H1 (cell line): ENCODE results near the gene S100A16. TPM values are rescaled to one million over a fixed set of nuclear protein-coding genes. Genes with fewer than 3 reads are reported as not detected.
A peak's percentile ranks its signal among the peaks of the same experiment; 100 is the strongest.

Experiments
- CTCF ChIA-PET: fragments of 300-600 bp; sonication (Branson Sonifier 250); formaldehyde crosslinking; loops from one replicate; lab custom pipeline; 2021; ENCODE audit not compliant: partially characterized antibody; lab: Charles Lee
- POLR2A ChIA-PET: fragments of 300-600 bp; sonication (Branson Sonifier 250); formaldehyde crosslinking; loops from one replicate; lab custom pipeline; 2021; ENCODE audit warnings: inconsistent platforms; ENCODE audit not compliant: partially characterized antibody; lab: Charles Lee
- DNase-seq, 2 experiments: peaks; one replicate each; pipeline versions ENCODE4 v3.0.0 to v3.0.0-alpha.2; 2010 to 2022; ENCODE audit warnings: low spot score in 2 of 2, low read depth in 1 of 2, mixed read lengths in 1 of 2
- FAIRE-seq: peaks from 2 replicates; lab custom pipeline; 2011; peaks lifted over from hg19 to GRCh38; lab: Jason Lieb, UNC
- H2AFZ ChIP-seq: 2 replicates; pipeline ENCODE4 v1.8.1; 2012; ENCODE audit warnings: low read length, inconsistent platforms
- H2AK5ac ChIP-seq: 2 replicates; pipeline ENCODE4 v1.6.1; 2013; ENCODE audit warnings: low read depth, low read length
- H2BK120ac ChIP-seq: replicated peaks from 2 replicates; pipeline ENCODE3; 2013; ENCODE audit warnings: low read depth, low read length, inconsistent platforms
- H2BK12ac ChIP-seq: 2 replicates; pipeline ENCODE4 v1.6.1; 2013; ENCODE audit warnings: low read depth, low read length
- H2BK15ac ChIP-seq: 2 replicates; pipeline ENCODE4 v1.6.1; 2013; ENCODE audit warnings: low read length
- H2BK20ac ChIP-seq: 2 replicates; pipeline ENCODE4 v1.6.1; 2013; ENCODE audit warnings: low read length
- H2BK5ac ChIP-seq: 2 replicates; pipeline ENCODE4 v1.6.1; 2013; ENCODE audit warnings: low read depth, low read length
- H3K14ac ChIP-seq: 2 replicates; pipeline ENCODE4 v1.6.1; 2013; ENCODE audit warnings: inconsistent platforms; ENCODE audit not compliant: insufficient read length
- H3K18ac ChIP-seq: 2 replicates; pipeline ENCODE4 v1.6.1; 2013; ENCODE audit warnings: low read length; ENCODE audit errors: extremely low read depth
- H3K23ac ChIP-seq: 2 replicates; pipeline ENCODE4 v1.6.1; 2013; ENCODE audit warnings: inconsistent platforms; ENCODE audit not compliant: insufficient read length
- H3K23me2 ChIP-seq: 2 replicates; pipeline ENCODE4 v1.6.1; 2013; ENCODE audit warnings: low read depth, low read length
- H3K27ac ChIP-seq: 2 replicates; pipeline ENCODE4 v1.6.1; 2011; ENCODE audit warnings: low read depth, low read length, inconsistent platforms
- H3K27me3 ChIP-seq, 4 experiments: replicated peaks in 1 of 4; 1 replicate in 1 of 4; 2 replicates in 3 of 4; pipeline versions ENCODE4 v1.6.1 to v1.8.1; 2011 to 2013; ENCODE audit warnings: low read length in 3 of 4, mild to moderate bottlenecking in 3 of 4, inconsistent platforms in 2 of 4, mixed read lengths in 2 of 4, moderate library complexity in 1 of 4; ENCODE audit not compliant: control insufficient read depth in 3 of 4, insufficient read depth in 3 of 4; ENCODE audit errors: extremely low read depth in 1 of 4
- H3K36me3 ChIP-seq, 4 experiments: 2 replicates each; pipeline versions ENCODE4 v1.6.1 to v1.8.1; 2011 to 2013; ENCODE audit warnings: mild to moderate bottlenecking in 4 of 4, low read length in 3 of 4, moderate library complexity in 2 of 4, control low read depth in 1 of 4, inconsistent platforms in 1 of 4; ENCODE audit not compliant: insufficient read depth in 4 of 4, control insufficient read depth in 2 of 4
- H3K4ac ChIP-seq: replicated peaks from 2 replicates; pipeline ENCODE3; 2013; ENCODE audit warnings: low read length, low read depth, mixed read lengths, inconsistent platforms; ENCODE audit not compliant: insufficient read length
- H3K4me1 ChIP-seq, 4 experiments: replicated peaks in 1 of 4; 1 replicate in 1 of 4; 2 replicates in 3 of 4; pipeline versions ENCODE4 v1.6.1 to v1.8.1; 2011 to 2013; ENCODE audit warnings: low read length in 3 of 4, inconsistent platforms in 2 of 4, mixed read lengths in 1 of 4; ENCODE audit not compliant: insufficient read depth in 4 of 4, control insufficient read depth in 3 of 4
- H3K4me2 ChIP-seq, 2 experiments: 2 replicates each; pipeline versions ENCODE4 v1.6.1 to v1.8.1; 2011 to 2013; ENCODE audit warnings: low read depth in 2 of 2, low read length in 2 of 2, control low read depth in 1 of 2, inconsistent platforms in 1 of 2, mild to moderate bottlenecking in 1 of 2; ENCODE audit not compliant: insufficient read depth in 1 of 2
- H3K4me3 ChIP-seq, 4 experiments: fragments of 200-600, 300-600 bp in 1 of 4; sonication (generic), shearing (Covaris generic), sonication (Bioruptor Twin) in 1 of 4; 2 replicates each; pipeline versions ENCODE4 v1.5.1 to v1.8.1; 2011 to 2016; ENCODE audit warnings: low read length in 4 of 4, low read depth in 3 of 4, control low read depth in 2 of 4, inconsistent platforms in 2 of 4, mild to moderate bottlenecking in 2 of 4, mixed read lengths in 1 of 4, moderate library complexity in 1 of 4; ENCODE audit not compliant: insufficient read depth in 2 of 4; ENCODE audit errors: extremely low read depth in 1 of 4
- H3K56ac ChIP-seq: replicated peaks from 2 replicates; pipeline ENCODE3; 2013; ENCODE audit warnings: low read depth, mild to moderate bottlenecking, mixed read lengths, low read length, inconsistent platforms; ENCODE audit not compliant: insufficient read length
- H3K79me1 ChIP-seq: 2 replicates; pipeline ENCODE4 v1.6.1; 2013; ENCODE audit warnings: low read depth, low read length, control low read depth
- H3K79me2 ChIP-seq, 2 experiments: 2 replicates each; pipeline versions ENCODE4 v1.6.1 to v1.8.1; 2012 to 2013; ENCODE audit warnings: low read length in 2 of 2, mild to moderate bottlenecking in 2 of 2, inconsistent platforms in 1 of 2; ENCODE audit not compliant: insufficient read depth in 2 of 2, control insufficient read depth in 1 of 2
- H3K9ac ChIP-seq, 4 experiments: replicated peaks in 1 of 4; 1 replicate in 1 of 4; 2 replicates in 3 of 4; pipeline versions ENCODE4 v1.6.1 to v1.8.1; 2011 to 2013; ENCODE audit warnings: low read depth in 3 of 4, low read length in 3 of 4, control low read depth in 2 of 4, mild to moderate bottlenecking in 2 of 4, moderate library complexity in 2 of 4, inconsistent platforms in 1 of 4; ENCODE audit errors: extremely low read depth in 1 of 4
- H3K9me3 ChIP-seq, 2 experiments: 2 replicates each; pipeline versions ENCODE4 v1.6.1 to v1.8.1; 2012 to 2013; ENCODE audit warnings: mild to moderate bottlenecking in 2 of 2, moderate library complexity in 2 of 2, control low read depth in 1 of 2, inconsistent platforms in 1 of 2, low read depth in 1 of 2, low read length in 1 of 2, mixed read lengths in 1 of 2; ENCODE audit not compliant: insufficient read depth in 2 of 2
- H4K20me1 ChIP-seq, 2 experiments: replicated peaks in 1 of 2; 2 replicates each; pipeline versions ENCODE3 to v1.8.1; 2011 to 2013; ENCODE audit warnings: inconsistent platforms in 2 of 2, low read length in 2 of 2, mild to moderate bottlenecking in 1 of 2; ENCODE audit not compliant: insufficient read depth in 2 of 2, control insufficient read depth in 1 of 2
- H4K5ac ChIP-seq: 2 replicates; pipeline ENCODE4 v1.6.1; 2013; ENCODE audit warnings: low read length, low read depth, mixed read lengths, inconsistent platforms; ENCODE audit not compliant: insufficient read length
- H4K8ac ChIP-seq: 2 replicates; pipeline ENCODE4 v1.8.0; 2013; ENCODE audit warnings: mild to moderate bottlenecking, moderate library complexity, low read length, inconsistent platforms; ENCODE audit not compliant: insufficient read depth; ENCODE audit errors: extremely low read depth
- H4K91ac ChIP-seq: replicated peaks from 2 replicates; pipeline ENCODE3; 2013; ENCODE audit warnings: low read length, mixed read lengths, inconsistent platforms; ENCODE audit not compliant: insufficient read length
- CEBPB ChIP-seq: IDR thresholded peaks from 2 replicates; pipeline ENCODE4 v1.6.1; 2012; ENCODE audit warnings: low read depth, low read length
- CREB1 ChIP-seq: IDR thresholded peaks from 2 replicates; pipeline ENCODE4 v1.6.1; 2012; ENCODE audit warnings: inconsistent platforms
- EGR1 ChIP-seq: IDR thresholded peaks from 2 replicates; pipeline ENCODE4 v1.6.1; 2011; ENCODE audit warnings: low read depth, low read length, borderline replicate concordance
- EZH2 ChIP-seq: fragments of 200-600 bp; sonication (generic); IDR thresholded peaks from 2 replicates; pipeline ENCODE4 v1.7.1; 2012; ENCODE audit warnings: low read depth, mild to moderate bottlenecking, moderate library complexity, low read length, inconsistent platforms; ENCODE audit not compliant: severe bottlenecking
- GTF2F1 ChIP-seq: IDR thresholded peaks from 2 replicates; pipeline ENCODE4 v1.6.1; 2012; ENCODE audit warnings: low read depth, low read length, improper control_type of control experiment, borderline replicate concordance
- JUND ChIP-seq: IDR thresholded peaks from 2 replicates; pipeline ENCODE4 v1.6.1; 2011; ENCODE audit warnings: mild to moderate bottlenecking, improper control_type of control experiment, low read length
- PHF8 ChIP-seq: fragments of 200-600 bp; sonication (generic); conservative IDR thresholded peaks from 2 replicates; pipeline ENCODE4 v1.7.1; 2012; ENCODE audit warnings: low read depth, mild to moderate bottlenecking, inconsistent platforms, low read length, moderate library complexity
- POLR2A ChIP-seq, 2 experiments: IDR thresholded peaks; 1 replicate in 1 of 2; 2 replicates in 1 of 2; pipeline ENCODE4 v1.6.1; 2011; ENCODE audit warnings: low read depth in 2 of 2, low read length in 2 of 2, mild to moderate bottlenecking in 2 of 2; ENCODE audit errors: control extremely low read depth in 1 of 2
- RAD21 ChIP-seq, 2 experiments: IDR thresholded peaks in 1 of 2; conservative IDR thresholded peaks in 1 of 2; 2 replicates each; pipeline ENCODE4 v1.6.1; 2011; ENCODE audit warnings: low read depth in 2 of 2, low read length in 2 of 2, improper control_type of control experiment in 1 of 2, inconsistent platforms in 1 of 2, mild to moderate bottlenecking in 1 of 2, moderate library complexity in 1 of 2
- TAF1 ChIP-seq: IDR thresholded peaks from 2 replicates; pipeline ENCODE4 v1.6.1; 2011; ENCODE audit warnings: mild to moderate bottlenecking, low read depth, low read length
- TCF12 ChIP-seq: IDR thresholded peaks from 2 replicates; pipeline ENCODE4 v1.6.1; 2011; ENCODE audit warnings: low read depth, mild to moderate bottlenecking, low read length
- WGBS, 2 experiments: shearing (Covaris generic) in 1 of 2; methylation state at CpG; one replicate each; pipeline versions ENCODE4 v1.1.6 to v1.1.7; 2013 to 2015; ENCODE audit warnings: low lambda C conversion rate in 2 of 2, mixed read lengths in 2 of 2, inconsistent platforms in 1 of 2, low coverage in 1 of 2, missing lambda C conversion rate in 1 of 2; ENCODE audit not compliant: insufficient replicate concordance in 2 of 2, insufficient coverage in 1 of 2, insufficient read length in 1 of 2; ENCODE audit errors: extremely low coverage in 1 of 2, missing lambda C conversion rate in 1 of 2; 5-methylcytosine and 5-hydroxymethylcytosine counted together
- polyA plus RNA-seq, 7 experiments: library from polyadenylated mRNA; depleted of rRNA in 3 of 7; stranded (reverse) in 5 of 7; unstranded in 2 of 7; fragments of >200 nt in 5 of 7; fragments of 200-250 nt in 2 of 7; gene quantifications; 1 replicate in 5 of 7; 2 replicates in 1 of 7; 4 replicates in 1 of 7; pipeline versions ENCODE4 v1.2.1 to v1.2.3, GENCODE V29; 2011 to 2013; ENCODE audit warnings: missing spikeins in 2 of 7, mixed read lengths in 2 of 7
- total RNA-seq: library from RNA; stranded (reverse); fragmentation: NEBNext Ultra II Directional; extraction: Animal tissue kit (Norgen Biotek cat#: 25700); gene quantifications from 2 replicates; pipeline ENCODE4 v1.2.1, GENCODE V29; 2021
- TF ChIP-seq, protein P1 (sequence below): IDR thresholded peaks from 2 replicates; pipeline ENCODE4 v1.6.1; 2012; ENCODE audit warnings: inconsistent platforms

Gene S100A16
- total and polyA plus RNA-seq, 2 of the 8 experiments (the other 6 are each of a cell fraction or from before 2014, with no cell fraction given), result 14.9 to 61.4 TPM

DNA sequence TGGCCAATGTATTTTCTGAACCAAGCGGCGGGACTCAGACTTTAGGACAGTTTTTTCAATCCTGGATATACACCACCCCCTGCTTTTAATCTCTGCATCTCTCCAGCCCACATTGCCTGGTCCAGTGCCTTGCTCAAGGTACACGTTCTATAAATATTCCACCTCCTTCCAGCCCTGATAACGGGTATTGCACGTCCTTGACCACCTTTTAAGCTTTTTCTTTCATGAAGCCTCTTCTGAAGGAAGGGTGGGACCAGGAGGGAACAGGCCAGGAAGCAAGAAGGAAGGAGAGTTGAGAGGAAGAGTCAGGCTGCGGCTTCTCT is 3.4 kb downstream of the S100A16 start:
- no peak overlapping the region for H3K4me3 ChIP-seq
- H3K27ac ChIP-seq, result no peak overlapping the region
- POLR2A ChIA-PET, result interaction anchor here (0.6 to 15.3 kb wide), 2 partner anchors 19 to 166 kb away, joined by 3 to 261 read pairs; partner anchors contain the start of genes CHTOP, S100A1, S100A13 and SLC27A3
- CTCF ChIA-PET, result interaction anchor here (0.9 to 15.9 kb wide), 4 partner anchors 18 to 76 kb away, joined by 3 to 224 read pairs (median 5); partner anchors contain the start of gene S100A13
- H3K36me3 ChIP-seq, result no peaks in the 10 kb centered on the region
- H3K23ac ChIP-seq, result no peak overlapping the region
- no peak overlapping the region for H3K14ac ChIP-seq
- no peak overlapping the region for H3K18ac ChIP-seq
- no peak overlapping the region for H2AFZ ChIP-seq
- H3K27me3 ChIP-seq, result no peaks in the 10 kb centered on the region; a peak in 1 of 7 replicates
- H2BK120ac ChIP-seq, result no peak overlapping the region
- 94% methylated on average over 6 of the region's 6 CpGs; no CpG with 5 or more reads in 1 of the 2 experiments for WGBS, 2 experiments
- H3K23me2 ChIP-seq, result peaks cover 3% of the 10 kb centered on the region; the same call in 1 of the 2 replicates
- no peaks in the 10 kb centered on the region for H3K79me2 ChIP-seq
- H3K9ac ChIP-seq, result no peak overlapping the region
- no peak overlapping the region for H3K4me2 ChIP-seq
- DNase-seq (no peak), FAIRE-seq (no peak)
- H4K8ac ChIP-seq, result no peak overlapping the region
- peak overlapping the region; percentile 36 for H2BK15ac ChIP-seq
- H2BK5ac ChIP-seq, result no peak overlapping the region; the same call in 1 of the 2 replicates
- peaks cover 0 to 35% (median 21%) of the 10 kb centered on the region in 4 experiments; a peak in 6 of 7 replicates for H3K4me1 ChIP-seq
- H2AK5ac ChIP-seq, result no peak overlapping the region
- no peak overlapping the region for H3K56ac ChIP-seq
- H4K91ac ChIP-seq, result no peak overlapping the region
- no peak overlapping the region for H3K4ac ChIP-seq
- H2BK20ac ChIP-seq, result no peak overlapping the region
- H3K9me3 ChIP-seq, result no peaks in the 10 kb centered on the region
- H4K5ac ChIP-seq, result no peak overlapping the region
- H4K20me1 ChIP-seq, result no peaks in the 10 kb centered on the region
- H2BK12ac ChIP-seq, result peak overlapping the region; percentile 92; the same call in 1 of the 2 replicates
- no peaks in the 10 kb centered on the region for H3K79me1 ChIP-seq
- TF ChIP-seq EZH2 (no peak), CEBPB (no peak), RAD21 (IDR thresholded peaks at IDR 0.05 in 1 of 2, conservative IDR thresholded peaks at IDR 0.05 in 1 of 2; ENCODE audit: low read depth in 2 of 2, low read length in 2 of 2) (no peak), GTF2F1 (no peak), CREB1 (no peak), JUND (no peak), PHF8 (no peak), POLR2A (IDR thresholded peaks at IDR 0.05; ENCODE audit: control extremely low read depth in 1 of 2, low read depth in 2 of 2, low read length in 2 of 2) (no peak), TAF1 (no peak), EGR1 (no peak), TCF12 (no peak)
- TF ChIP-seq, protein P1, sequence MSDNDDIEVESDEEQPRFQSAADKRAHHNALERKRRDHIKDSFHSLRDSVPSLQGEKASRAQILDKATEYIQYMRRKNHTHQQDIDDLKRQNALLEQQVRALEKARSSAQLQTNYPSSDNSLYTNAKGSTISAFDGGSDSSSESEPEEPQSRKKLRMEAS, result no peak
